ENCODE data around the gene GAREM1.

Gene GAREM1

GRCh38 chr18:32470460-32470713 is 295 bp downstream of the GAREM1 start:
- H3K4me2 ChIP-seq (ENCODE audit: insufficient read depth, low read length) = no peak overlapping the region
- DNase-seq = no peak
- H3K9ac ChIP-seq (ENCODE audit: low read depth, low read length) = no peak overlapping the region
- no peak overlapping the region for H2AFZ ChIP-seq (ENCODE audit: low read depth, low read length)
- H4K20me1 ChIP-seq (ENCODE audit: insufficient read depth, low read length) = no peaks in the 10 kb centered on the region
- H3K79me2 ChIP-seq (ENCODE audit: insufficient read depth, low read length) = no peaks in the 10 kb centered on the region
- H3K4me3 ChIP-seq (ENCODE audit: low read depth in 1 of 2, low read length in 2 of 2) = no peak overlapping the region
- ATAC-seq (ENCODE audit: insufficient read depth, low read depth) = no peak
- no peaks in the 10 kb centered on the region for H3K9me3 ChIP-seq (ENCODE audit: insufficient read depth, low read length, severe bottlenecking)
- TF ChIP-seq EZH2 (IDR thresholded peaks at IDR 0.05; ENCODE audit: borderline replicate concordance, low read depth, low read length, severe bottlenecking) (no peak), CTCF (IDR thresholded peaks at IDR 0.05; ENCODE audit: borderline replicate concordance, extremely low read depth, low read length, poor library complexity, severe bottlenecking) (no peak)
- no peak overlapping the region for H3K27ac ChIP-seq (ENCODE audit: low read length)
- no peaks in the 10 kb centered on the region for H3K27me3 ChIP-seq (ENCODE audit: insufficient read depth, low read length, poor library complexity)
- H3K4me1 ChIP-seq (ENCODE audit: insufficient read depth, low read length) = no peaks in the 10 kb centered on the region
- H3K36me3 ChIP-seq (ENCODE audit: insufficient read depth, low read length) = no peaks in the 10 kb centered on the region

GRCh38 chr18:32469691-32470459 is 807 bp downstream of the GAREM1 start:
- H3K36me3 ChIP-seq (ENCODE audit: insufficient read depth, low read length) = no peaks in the 10 kb centered on the region
- H3K9ac ChIP-seq (ENCODE audit: low read depth, low read length) = no peak overlapping the region
- ATAC-seq (ENCODE audit: insufficient read depth, low read depth) = no peak
- no peaks in the 10 kb centered on the region for H3K27me3 ChIP-seq (ENCODE audit: insufficient read depth, low read length, poor library complexity)
- no peak for DNase-seq
- no peaks in the 10 kb centered on the region for H3K79me2 ChIP-seq (ENCODE audit: insufficient read depth, low read length)
- H2AFZ ChIP-seq (ENCODE audit: low read depth, low read length) = no peak overlapping the region
- H3K4me1 ChIP-seq (ENCODE audit: insufficient read depth, low read length) = no peaks in the 10 kb centered on the region
- H3K4me2 ChIP-seq (ENCODE audit: insufficient read depth, low read length) = no peak overlapping the region
- no peak overlapping the region for H3K27ac ChIP-seq (ENCODE audit: low read length)
- no peaks in the 10 kb centered on the region for H4K20me1 ChIP-seq (ENCODE audit: insufficient read depth, low read length)
- no peaks in the 10 kb centered on the region for H3K9me3 ChIP-seq (ENCODE audit: insufficient read depth, low read length, severe bottlenecking)
- H3K4me3 ChIP-seq (ENCODE audit: low read depth in 1 of 2, low read length in 2 of 2) = no peak overlapping the region
- no peak for TF ChIP-seq EZH2 (IDR thresholded peaks at IDR 0.05; ENCODE audit: borderline replicate concordance, low read depth, low read length, severe bottlenecking)
- no peak for TF ChIP-seq CTCF (IDR thresholded peaks at IDR 0.05; ENCODE audit: borderline replicate concordance, extremely low read depth, low read length, poor library complexity, severe bottlenecking)

GRCh38 chr18:32469190-32469651 is 1.5 kb downstream of the GAREM1 start:
- Histone ChIP-seq H3K4me1 (ENCODE audit: insufficient read depth, low read length) (no peaks in the 10 kb centered on the region), H2AFZ (ENCODE audit: low read depth, low read length) (no peak overlapping the region), H3K9me3 (ENCODE audit: insufficient read depth, low read length, severe bottlenecking) (no peaks in the 10 kb centered on the region), H4K20me1 (ENCODE audit: insufficient read depth, low read length) (no peaks in the 10 kb centered on the region), H3K79me2 (ENCODE audit: insufficient read depth, low read length) (no peaks in the 10 kb centered on the region), H3K27me3 (ENCODE audit: insufficient read depth, low read length, poor library complexity) (no peaks in the 10 kb centered on the region), H3K4me3 (ENCODE audit: low read depth in 1 of 2, low read length in 2 of 2) (no peak overlapping the region), H3K36me3 (ENCODE audit: insufficient read depth, low read length) (no peaks in the 10 kb centered on the region), H3K27ac (ENCODE audit: low read length) (no peak overlapping the region), H3K9ac (ENCODE audit: low read depth, low read length) (no peak overlapping the region), H3K4me2 (ENCODE audit: insufficient read depth, low read length) (no peak overlapping the region)
- DNase-seq (no peak), ATAC-seq (ENCODE audit: insufficient read depth, low read depth) (no peak)
- TF ChIP-seq EZH2 (IDR thresholded peaks at IDR 0.05; ENCODE audit: borderline replicate concordance, low read depth, low read length, severe bottlenecking) (no peak), CTCF (IDR thresholded peaks at IDR 0.05; ENCODE audit: borderline replicate concordance, extremely low read depth, low read length, poor library complexity, severe bottlenecking) (no peak)

Measured in DND-41 (cell line).